PC-3 (cell line): ENCODE data around the gene ALKBH3. TPM values are rescaled to one million over a fixed set of nuclear protein-coding genes. Genes with fewer than 3 reads are reported as not detected.

ENCODE experiments used
- ATAC-seq: fragments of 200-7000 bp; cut with Tn5 transposase; 2 replicates; pipeline ENCODE4 v1.9.1; 2020; ENCODE audit warnings: mild to moderate bottlenecking, moderate library complexity
- BruUV-seq: library from RNA; stranded (reverse); fragments of 400-500 nt; replicated peaks from 2 replicates; lab custom pipeline; 2021; lab: Mats Ljungman, UMichigan
- CTCF ChIA-PET: fragments of 300-600 bp; sonication (Branson Sonifier 250); formaldehyde crosslinking; loops from one replicate; lab custom pipeline; 2022; ENCODE audit warnings: antibody characterized with exemption; lab: Charles Lee
- POLR2A ChIA-PET: fragments of 300-600 bp; sonication (Branson Sonifier 250); formaldehyde crosslinking; loops from one replicate; lab custom pipeline; 2022; ENCODE audit warnings: antibody characterized with exemption; ENCODE audit not compliant: unreplicated experiment; lab: Charles Lee
- DNase-seq: peaks from one replicate; pipeline ENCODE4 v3.0.0-alpha.2; 2015
- H2AFZ ChIP-seq: fragments of 300-600 bp; sonication (generic); 2 replicates; pipeline ENCODE4 v1.6.0; 2016; ENCODE audit warnings: antibody characterized with exemption, low read length
- H3F3A ChIP-seq: fragments of 300-600 bp; sonication (generic); one replicate; pipeline ENCODE4 v1.6.0; 2017; ENCODE audit warnings: antibody characterized with exemption, low read length, control low read depth, mild to moderate bottlenecking; ENCODE audit not compliant: unreplicated experiment
- H3K27ac ChIP-seq: fragments of 300-600 bp; sonication (generic); 2 replicates; pipeline ENCODE4 v1.5.1; 2016; ENCODE audit warnings: mild to moderate bottlenecking, low read length
- H3K27me3 ChIP-seq: fragments of 300-600 bp; sonication (generic); 2 replicates; pipeline ENCODE4 v1.6.1; 2016; ENCODE audit warnings: low read length, mixed read lengths
- H3K36me3 ChIP-seq: fragments of 300-600 bp; sonication (generic); 2 replicates; pipeline ENCODE4 v1.6.1; 2016; ENCODE audit warnings: low read depth, mixed run types, low read length, mixed read lengths
- H3K4me1 ChIP-seq: fragments of 300-600 bp; sonication (generic); 2 replicates; pipeline ENCODE4 v1.5.1; 2016; ENCODE audit warnings: low read length; ENCODE audit not compliant: insufficient read depth
- H3K4me2 ChIP-seq: fragments of 300-600 bp; sonication (generic); 2 replicates; pipeline ENCODE4 v1.6.0; 2016; ENCODE audit warnings: low read length
- H3K4me3 ChIP-seq: fragments of 300-600 bp; sonication (generic); 2 replicates; pipeline ENCODE4 v1.5.1; 2016; ENCODE audit warnings: mild to moderate bottlenecking, low read length, mixed read lengths
- H3K79me2 ChIP-seq: fragments of 300-600 bp; sonication (generic); 2 replicates; pipeline ENCODE4 v1.6.1; 2017; ENCODE audit warnings: low read length, mixed read lengths
- H3K9ac ChIP-seq: fragments of 300-600 bp; sonication (generic); 2 replicates; pipeline ENCODE4 v1.6.0; 2016; ENCODE audit warnings: mild to moderate bottlenecking, low read length
- H3K9me2 ChIP-seq: fragments of 300-600 bp; sonication (generic); replicated peaks from 2 replicates; pipeline ENCODE4 v1.6.1; 2016; ENCODE audit warnings: mixed run types, low read length, mixed read lengths
- H3K9me3 ChIP-seq: fragments of 300-600 bp; sonication (generic); 2 replicates; pipeline ENCODE4 v1.6.1; 2016; ENCODE audit warnings: low read length, mixed read lengths
- H4K20me1 ChIP-seq: fragments of 300-600 bp; sonication (generic); 2 replicates; pipeline ENCODE4 v1.6.1; 2016; ENCODE audit warnings: low read length, mixed read lengths
- CTCF ChIP-seq: fragments of 300-600 bp; sonication (generic); conservative IDR thresholded peaks from 2 replicates; pipeline ENCODE4 v1.5.1; 2017; ENCODE audit warnings: antibody characterized with exemption, low read depth, mild to moderate bottlenecking, low read length
- EZH2 ChIP-seq: fragments of 300-600 bp; sonication (generic); IDR thresholded peaks from one replicate; pipeline ENCODE4 v1.6.1; 2017; ENCODE audit warnings: antibody characterized with exemption, mild to moderate bottlenecking, low read length; ENCODE audit not compliant: unreplicated experiment
- EZH2phosphoT487 ChIP-seq: fragments of 300-600 bp; sonication (generic); IDR thresholded peaks from 2 replicates; pipeline ENCODE4 v1.6.1; 2018; ENCODE audit warnings: mild to moderate bottlenecking, antibody characterized with exemption, low read length, borderline replicate concordance
- intact Hi-C: fragments of 100-400 bp; cut with micrococcal nuclease; formaldehyde crosslinking; loops from 2 replicates; pipeline ENCODE4 v1.9.0; 2023
- total RNA-seq: library from RNA; depleted of rRNA; stranded (reverse); fragments of >200 nt; gene quantifications from 2 replicates; pipeline ENCODE4 v1.2.3, GENCODE V29; 2014

Gene ALKBH3
- total RNA-seq, 1 experiment from 2014 or later: 55.5 TPM

DNA sequence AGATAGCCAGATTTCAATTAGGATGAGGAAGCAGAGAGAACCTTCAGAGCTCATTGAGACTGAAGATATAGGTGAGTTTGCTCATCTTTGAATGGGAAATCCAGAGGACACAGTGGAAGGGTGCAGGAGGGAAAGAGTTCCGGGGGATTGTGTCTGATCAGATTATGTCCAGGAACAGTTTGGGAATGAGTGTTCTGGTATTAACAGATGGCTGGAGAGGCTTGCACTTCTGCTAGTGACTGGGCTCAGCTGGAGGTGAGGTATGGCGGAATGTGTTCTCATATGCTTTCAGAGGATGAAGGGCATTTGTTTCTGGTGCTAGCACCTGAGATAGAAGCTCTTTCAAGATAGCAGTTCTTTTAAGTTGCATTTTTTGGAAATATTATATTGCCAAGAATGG is 27.6 kb downstream of the ALKBH3 start:
- no peak overlapping the region for H3K9ac ChIP-seq
- ChIA-PET POLR2A (no interaction called here), CTCF (no interaction called here)
- no peaks in the 10 kb centered on the region for H3K27me3 ChIP-seq
- intact Hi-C loops: no loop called here
- H3K36me3 ChIP-seq: no peaks in the 10 kb centered on the region; the same call in 1 of the 2 replicates
- ATAC-seq (no peak), DNase-seq (no peak)
- H3F3A ChIP-seq: no peaks in the 10 kb centered on the region
- no peak overlapping the region for H2AFZ ChIP-seq
- H3K4me2 ChIP-seq: no peak overlapping the region
- H3K79me2 ChIP-seq: no peaks in the 10 kb centered on the region
- H3K4me1 ChIP-seq: no peaks in the 10 kb centered on the region
- no peaks in the 10 kb centered on the region for H3K9me2 ChIP-seq
- no peaks in the 10 kb centered on the region for H3K9me3 ChIP-seq
- H3K4me3 ChIP-seq: no peak overlapping the region
- H4K20me1 ChIP-seq: no peaks in the 10 kb centered on the region
- TF ChIP-seq EZH2: no peak
- TF ChIP-seq CTCF: no peak
- TF ChIP-seq EZH2phosphoT487: no peak
- BruUV-seq: no TSS peak
- no peak overlapping the region for H3K27ac ChIP-seq

- Histone ChIP-seq H3K27me3 (no peaks in the 10 kb centered on the region), H3K79me2 (no peaks in the 10 kb centered on the region), H3K9ac (no peak overlapping the region), H3K4me1 (no peaks in the 10 kb centered on the region), H3K9me3 (no peaks in the 10 kb centered on the region), H2AFZ (no peak overlapping the region), H3K4me3 (no peak overlapping the region), H3K27ac (no peak overlapping the region), H3K9me2 (no peaks in the 10 kb centered on the region), H4K20me1 (no peaks in the 10 kb centered on the region), H3K36me3 (peaks cover 2% of the 10 kb centered on the region; the same call in 1 of the 2 replicates), H3K4me2 (no peak overlapping the region), H3F3A (no peaks in the 10 kb centered on the region)
- POLR2A ChIA-PET: no interaction called here
- intact Hi-C loops: no loop called here
- CTCF ChIA-PET: no interaction called here
- DNase-seq (no peak), ATAC-seq (no peak)
- TF ChIP-seq EZH2: no peak
- TF ChIP-seq CTCF: no peak
- no peak for TF ChIP-seq EZH2phosphoT487
- BruUV-seq: no TSS peak
Measured at GRCh38 chr11:43908683-43909082, 28.1 kb downstream of the ALKBH3 start.

DNA sequence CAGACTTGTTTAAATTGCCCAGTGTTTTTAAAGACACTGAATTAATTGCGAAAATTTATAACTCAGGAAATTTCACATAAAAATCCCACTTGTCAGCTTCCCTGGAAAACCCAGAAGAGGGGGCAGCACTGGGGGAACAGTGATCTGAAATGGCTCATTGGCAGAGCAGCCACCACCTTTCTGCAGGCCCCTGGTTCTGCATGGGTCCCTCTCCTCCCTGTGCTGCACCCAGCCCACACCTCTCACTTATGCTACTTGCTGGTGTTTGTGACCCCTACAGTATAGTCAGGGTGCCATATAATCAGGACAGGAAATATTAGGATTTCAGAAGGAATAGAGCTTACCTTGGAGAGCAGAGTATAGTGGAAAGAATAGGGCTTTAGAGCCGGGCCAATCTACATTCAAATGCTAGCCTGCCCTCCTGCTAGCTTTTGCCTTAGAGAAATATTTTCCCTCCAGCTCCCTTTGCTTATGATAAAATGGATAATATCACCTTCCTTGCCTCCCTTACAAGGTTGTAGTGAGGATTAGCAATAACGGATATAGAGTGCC is 33.3 kb downstream of the ALKBH3 start:
- ChIA-PET CTCF (interaction anchor here (0.6 kb wide), 1 partner anchor 9 kb away, joined by 3 read pairs; no protein-coding TSS in a partner anchor), POLR2A (no interaction called here)
- no peaks in the 10 kb centered on the region for H3K9me3 ChIP-seq
- ATAC-seq: no peak
- no peak overlapping the region for H3K4me2 ChIP-seq
- no peaks in the 10 kb centered on the region for H4K20me1 ChIP-seq
- H3K4me1 ChIP-seq: no peaks in the 10 kb centered on the region
- H3K79me2 ChIP-seq: no peaks in the 10 kb centered on the region
- no peak overlapping the region for H2AFZ ChIP-seq
- H3K27ac ChIP-seq: no peak overlapping the region
- no peaks in the 10 kb centered on the region for H3K27me3 ChIP-seq
- no peak overlapping the region for H3K9ac ChIP-seq
- intact Hi-C loops: no loop called here
- DNase-seq: no peak
- peaks cover 15% of the 10 kb centered on the region; the same call in 1 of the 2 replicates for H3K36me3 ChIP-seq
- no peak overlapping the region for H3K4me3 ChIP-seq
- BruUV-seq: no TSS peak
- TF ChIP-seq EZH2phosphoT487 (no peak), EZH2 (no peak), CTCF (no peak)
- no peaks in the 10 kb centered on the region for H3K9me2 ChIP-seq
- H3F3A ChIP-seq: no peaks in the 10 kb centered on the region
